ENCODE results near the gene CAMTA1.

The CAMTA1 gene

DNA sequence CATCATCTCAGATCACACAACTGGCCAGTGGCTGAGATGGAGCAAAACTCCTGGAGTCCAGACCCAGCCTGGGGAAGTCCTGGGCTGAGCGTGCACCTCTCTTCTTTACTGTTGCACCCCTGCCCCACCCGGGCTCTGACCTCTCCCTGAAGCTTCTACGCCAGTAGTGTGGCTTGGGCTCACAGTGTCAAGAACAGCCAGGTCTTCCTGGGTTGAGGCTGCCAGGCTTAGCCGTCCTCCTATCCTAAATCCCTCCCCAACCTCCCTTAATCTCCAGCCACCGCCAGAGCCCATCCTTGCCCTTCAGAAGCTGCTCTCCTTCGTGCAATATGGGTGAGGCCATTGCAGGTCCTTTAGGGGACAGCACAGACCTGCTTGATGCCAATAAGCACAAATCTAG is 586.7 kb downstream of the CAMTA1 start:
- TF ChIP-seq, protein P1, sequence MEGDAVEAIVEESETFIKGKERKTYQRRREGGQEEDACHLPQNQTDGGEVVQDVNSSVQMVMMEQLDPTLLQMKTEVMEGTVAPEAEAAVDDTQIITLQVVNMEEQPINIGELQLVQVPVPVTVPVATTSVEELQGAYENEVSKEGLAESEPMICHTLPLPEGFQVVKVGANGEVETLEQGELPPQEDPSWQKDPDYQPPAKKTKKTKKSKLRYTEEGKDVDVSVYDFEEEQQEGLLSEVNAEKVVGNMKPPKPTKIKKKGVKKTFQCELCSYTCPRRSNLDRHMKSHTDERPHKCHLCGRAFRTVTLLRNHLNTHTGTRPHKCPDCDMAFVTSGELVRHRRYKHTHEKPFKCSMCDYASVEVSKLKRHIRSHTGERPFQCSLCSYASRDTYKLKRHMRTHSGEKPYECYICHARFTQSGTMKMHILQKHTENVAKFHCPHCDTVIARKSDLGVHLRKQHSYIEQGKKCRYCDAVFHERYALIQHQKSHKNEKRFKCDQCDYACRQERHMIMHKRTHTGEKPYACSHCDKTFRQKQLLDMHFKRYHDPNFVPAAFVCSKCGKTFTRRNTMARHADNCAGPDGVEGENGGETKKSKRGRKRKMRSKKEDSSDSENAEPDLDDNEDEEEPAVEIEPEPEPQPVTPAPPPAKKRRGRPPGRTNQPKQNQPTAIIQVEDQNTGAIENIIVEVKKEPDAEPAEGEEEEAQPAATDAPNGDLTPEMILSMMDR (IDR thresholded peaks at IDR 0.05; ENCODE audit: insufficient read depth, low read length, poor library complexity, severe bottlenecking), result no peak
- TF ChIP-seq EZH2phosphoT487 (conservative IDR thresholded peaks at IDR 0.05; ENCODE audit: low read length), result no peak
- no peaks in the 10 kb centered on the region for H3K9me2 ChIP-seq (replicated peaks; ENCODE audit: insufficient read depth, low read length)
- no peaks in the 10 kb centered on the region for H3K36me3 ChIP-seq (ENCODE audit: low read length)
- H4K20me1 ChIP-seq (ENCODE audit: low read depth, low read length), result no peaks in the 10 kb centered on the region
- no peak overlapping the region for H2AFZ ChIP-seq (ENCODE audit: low read depth, low read length, severe bottlenecking)
- no peaks in the 10 kb centered on the region for H3K79me2 ChIP-seq (ENCODE audit: insufficient read depth, low read length)
- no peaks in the 10 kb centered on the region for H3K9me3 ChIP-seq (ENCODE audit: insufficient read depth, low read length)
- H3K4me2 ChIP-seq (ENCODE audit: low read depth, low read length, poor library complexity, severe bottlenecking), result no peak overlapping the region
- no peak overlapping the region for H3K9ac ChIP-seq (ENCODE audit: low read length)
- no peak overlapping the region for H3K27ac ChIP-seq (ENCODE audit: low read depth, low read length)
- H3F3A ChIP-seq (ENCODE audit: insufficient read depth), result no peaks in the 10 kb centered on the region
- no peaks in the 10 kb centered on the region for H3K27me3 ChIP-seq (ENCODE audit: low read length)
- no peak overlapping the region for H3K4me3 ChIP-seq (ENCODE audit: insufficient read depth, low read length, poor library complexity, severe bottlenecking)

DNA sequence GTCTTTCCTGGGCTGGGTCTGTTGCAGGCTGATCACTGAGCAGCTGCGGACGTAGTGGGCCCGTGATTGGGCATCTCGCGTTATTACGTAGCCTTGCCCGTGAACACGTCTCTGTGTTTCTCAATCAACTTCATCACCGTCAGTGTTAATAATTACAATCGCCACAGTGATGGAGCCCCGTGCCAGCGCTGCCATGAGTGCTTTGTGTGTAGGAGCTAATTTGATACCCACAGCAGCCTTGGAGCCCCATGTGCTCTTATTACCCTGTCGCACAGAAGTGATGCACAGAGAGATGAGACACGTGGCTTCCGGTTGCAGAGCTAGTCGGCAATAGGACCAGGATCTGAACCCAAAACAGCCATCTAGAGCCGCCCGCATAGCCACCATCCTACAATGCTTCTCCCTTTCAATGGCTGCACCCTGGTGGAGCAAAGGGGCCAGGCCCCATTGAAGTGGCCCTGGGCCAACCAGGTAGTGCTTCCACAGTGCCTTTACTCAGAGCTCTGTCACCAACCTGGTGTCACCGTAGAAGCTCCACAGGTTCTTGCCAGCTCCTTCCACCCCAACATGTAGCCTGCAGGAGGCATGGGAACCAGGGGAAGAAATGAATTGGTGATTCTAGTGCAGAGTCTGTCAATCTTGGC is 587.3 kb downstream of the CAMTA1 start:
- Histone ChIP-seq H4K20me1 (ENCODE audit: low read depth, low read length) (no peaks in the 10 kb centered on the region), H3F3A (ENCODE audit: insufficient read depth) (no peaks in the 10 kb centered on the region), H3K36me3 (ENCODE audit: low read length) (no peaks in the 10 kb centered on the region), H3K4me3 (ENCODE audit: insufficient read depth, low read length, poor library complexity, severe bottlenecking) (no peak overlapping the region), H3K27ac (ENCODE audit: low read depth, low read length) (no peak overlapping the region), H3K27me3 (ENCODE audit: low read length) (no peaks in the 10 kb centered on the region), H3K4me2 (ENCODE audit: low read depth, low read length, poor library complexity, severe bottlenecking) (no peak overlapping the region), H3K9ac (ENCODE audit: low read length) (no peak overlapping the region), H3K9me3 (ENCODE audit: insufficient read depth, low read length) (no peaks in the 10 kb centered on the region), H2AFZ (ENCODE audit: low read depth, low read length, severe bottlenecking) (no peak overlapping the region), H3K9me2 (replicated peaks; ENCODE audit: insufficient read depth, low read length) (no peaks in the 10 kb centered on the region), H3K79me2 (ENCODE audit: insufficient read depth, low read length) (no peaks in the 10 kb centered on the region)
- TF ChIP-seq, protein P1 (IDR thresholded peaks at IDR 0.05; ENCODE audit: insufficient read depth, low read length, poor library complexity, severe bottlenecking), result no peak
- no peak for TF ChIP-seq EZH2phosphoT487 (conservative IDR thresholded peaks at IDR 0.05; ENCODE audit: low read length)

DNA sequence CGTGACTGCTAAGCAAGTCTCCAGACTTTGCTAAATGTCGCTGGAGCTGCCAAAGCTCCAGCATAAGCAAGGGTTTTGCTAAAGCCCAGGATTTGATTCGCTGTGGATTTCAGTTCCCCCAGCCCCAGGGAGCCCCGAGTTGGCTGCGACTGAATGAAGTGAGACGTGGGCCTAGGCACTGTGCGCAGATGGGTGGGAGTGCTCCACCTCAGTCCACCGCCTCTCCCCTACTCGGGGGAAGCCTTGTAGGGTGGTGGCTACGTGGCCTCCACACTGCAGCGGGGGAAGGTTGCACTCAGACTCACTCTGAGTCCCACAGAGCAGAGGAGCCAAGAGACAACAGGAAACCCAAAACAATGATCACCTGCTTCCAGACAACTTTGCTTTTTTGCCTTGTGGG is 588.0 kb downstream of the CAMTA1 start:
- no peaks in the 10 kb centered on the region for H3K9me3 ChIP-seq (ENCODE audit: insufficient read depth, low read length)
- H3K27ac ChIP-seq (ENCODE audit: low read depth, low read length), result no peak overlapping the region
- no peak for TF ChIP-seq EZH2phosphoT487 (conservative IDR thresholded peaks at IDR 0.05; ENCODE audit: low read length)
- TF ChIP-seq, protein P1 (IDR thresholded peaks at IDR 0.05; ENCODE audit: insufficient read depth, low read length, poor library complexity, severe bottlenecking), result no peak
- H3K9me2 ChIP-seq (replicated peaks; ENCODE audit: insufficient read depth, low read length), result no peaks in the 10 kb centered on the region
- H3K4me3 ChIP-seq (ENCODE audit: insufficient read depth, low read length, poor library complexity, severe bottlenecking), result no peak overlapping the region
- H3F3A ChIP-seq (ENCODE audit: insufficient read depth), result no peaks in the 10 kb centered on the region
- H3K27me3 ChIP-seq (ENCODE audit: low read length), result no peaks in the 10 kb centered on the region
- H3K4me2 ChIP-seq (ENCODE audit: low read depth, low read length, poor library complexity, severe bottlenecking), result no peak overlapping the region
- no peaks in the 10 kb centered on the region for H4K20me1 ChIP-seq (ENCODE audit: low read depth, low read length)
- H2AFZ ChIP-seq (ENCODE audit: low read depth, low read length, severe bottlenecking), result no peak overlapping the region
- H3K36me3 ChIP-seq (ENCODE audit: low read length), result no peaks in the 10 kb centered on the region
- H3K9ac ChIP-seq (ENCODE audit: low read length), result no peak overlapping the region
- H3K79me2 ChIP-seq (ENCODE audit: insufficient read depth, low read length), result no peaks in the 10 kb centered on the region

All from SU-DHL-6 (cell line).